K562 (cell line): ENCODE results near the gene ARHGAP24. TPM values are rescaled to one million over a fixed set of nuclear protein-coding genes. Genes with fewer than 3 reads are reported as not detected.

Experiments used
- ATAC-seq: fragments of 200-7000 bp; cut with Tn5 transposase; 3 replicates; pipeline ENCODE4 v1.9.1; 2020; ENCODE audit warnings: moderate library complexity
- BruUV-seq: library from RNA; stranded (reverse); fragments of 400-500 nt; replicated peaks from 2 replicates; lab custom pipeline; 2021; lab: Mats Ljungman, UMichigan
- CTCF ChIA-PET: fragments of 300-600 bp; formaldehyde crosslinking; extraction: SDS; loops from one replicate; lab custom pipeline; 2021; ENCODE audit warnings: low intra/inter-chr PET ratio; lab: Yijun Ruan, JAX
- POLR2A ChIA-PET: fragments of 300-600, 350-650 bp; sonication (Branson Sonifier 250); formaldehyde crosslinking; extraction: SDS; loops from one replicate; lab custom pipeline; 2021; ENCODE audit warnings: antibody characterized with exemption, inconsistent platforms; lab: Yijun Ruan, JAX
- DNase-seq, 4 experiments: peaks; one replicate each; pipeline versions ENCODE4 v3.0.0 to v3.0.0-alpha.2; 2011 to 2018; ENCODE audit warnings: low spot score in 3 of 4, mixed read lengths in 3 of 4; ENCODE audit errors: extremely low read depth in 1 of 4
- FAIRE-seq: peaks from 2 replicates; lab custom pipeline; 2011; peaks lifted over from hg19 to GRCh38; lab: Jason Lieb, UNC
- H2AFZ ChIP-seq: 2 replicates; pipeline ENCODE4 v1.6.0; 2011; ENCODE audit warnings: low read depth, low read length, control low read depth, inconsistent platforms
- H3K27ac ChIP-seq: fragments of 200-600 bp; 3 replicates; pipeline ENCODE4 v1.8.0; 2011; ENCODE audit warnings: low read depth, mild to moderate bottlenecking, control low read depth, inconsistent platforms, low read length, moderate library complexity, mixed read lengths; ENCODE audit errors: extremely low read depth
- H3K27me3 ChIP-seq, 2 experiments: fragments of 300-600 bp in 1 of 2; 2 replicates in 1 of 2; 3 replicates in 1 of 2; pipeline versions ENCODE4 v1.6.0 to v1.8.0; 2011; ENCODE audit warnings: inconsistent platforms in 2 of 2, low read length in 2 of 2, mild to moderate bottlenecking in 1 of 2, mixed read lengths in 1 of 2, moderate library complexity in 1 of 2; ENCODE audit not compliant: control insufficient read depth in 2 of 2, insufficient read depth in 2 of 2
- H3K36me3 ChIP-seq: fragments of 300-600 bp; 3 replicates; pipeline ENCODE4 v1.8.0; 2011; ENCODE audit warnings: mild to moderate bottlenecking, low read length, inconsistent platforms; ENCODE audit not compliant: control insufficient read depth, insufficient read depth
- H3K4me1 ChIP-seq, 2 experiments: fragments of 200-600 bp in 1 of 2; replicated peaks in 1 of 2; 2 replicates in 1 of 2; 3 replicates in 1 of 2; pipeline versions ENCODE4 v1.5.1 to v1.8.0; 2011; ENCODE audit warnings: inconsistent platforms in 2 of 2, low read length in 2 of 2, mild to moderate bottlenecking in 1 of 2, mixed read lengths in 1 of 2, moderate library complexity in 1 of 2; ENCODE audit not compliant: control insufficient read depth in 2 of 2, insufficient read depth in 2 of 2
- H3K4me2 ChIP-seq: 2 replicates; pipeline ENCODE4 v1.6.1; 2011; ENCODE audit warnings: low read length, control low read depth, inconsistent platforms, mixed read lengths; ENCODE audit not compliant: insufficient read depth
- H3K4me3 ChIP-seq: fragments of 200-600 bp; sonication (generic), shearing (Covaris generic); 2 replicates; pipeline ENCODE4 v1.5.1; 2016; ENCODE audit warnings: control low read depth, inconsistent platforms
- H3K79me2 ChIP-seq: fragments of 200-600 bp; 3 replicates; pipeline ENCODE4 v1.8.0; 2011; ENCODE audit warnings: low read length, inconsistent platforms; ENCODE audit not compliant: control insufficient read depth, insufficient read depth
- H3K9ac ChIP-seq, 2 experiments: 2 replicates each; pipeline versions ENCODE4 v1.6.0 to v1.6.1; 2011; ENCODE audit warnings: low read depth in 2 of 2, low read length in 2 of 2, control low read depth in 1 of 2, inconsistent platforms in 1 of 2, mild to moderate bottlenecking in 1 of 2, mixed read lengths in 1 of 2; ENCODE audit not compliant: insufficient read depth in 1 of 2
- H3K9me1 ChIP-seq: one replicate; pipeline ENCODE4 v1.6.0; 2011; ENCODE audit warnings: inconsistent platforms, mild to moderate bottlenecking, low read length, moderate library complexity; ENCODE audit not compliant: control insufficient read depth, insufficient read depth
- H3K9me3 ChIP-seq: replicated peaks from 2 replicates; pipeline ENCODE4 v1.5.1; 2011; ENCODE audit warnings: low read depth, low read length, inconsistent platforms; ENCODE audit not compliant: control insufficient read depth, insufficient read depth
- H4K20me1 ChIP-seq: replicated peaks from 2 replicates; pipeline ENCODE4 v1.6.1; 2011; ENCODE audit warnings: low read length, inconsistent platforms, mixed read lengths; ENCODE audit not compliant: control insufficient read depth, insufficient read depth
- ARID1B ChIP-seq: fragments of 450-650 bp; IDR thresholded peaks from 2 replicates; pipeline ENCODE4 v1.6.1; 2016; ENCODE audit warnings: antibody characterized with exemption, mild to moderate bottlenecking, inconsistent platforms
- ATF7 ChIP-seq: fragments of 450-650 bp; IDR thresholded peaks from 2 replicates; pipeline ENCODE4 v1.7.1; 2014; ENCODE audit warnings: mild to moderate bottlenecking, moderate library complexity
- CEBPG ChIP-seq, 3 experiments: fragments of 200-800 bp in 1 of 3; sonication (Bioruptor generic) in 1 of 3; sonication (generic) in 1 of 3; formaldehyde crosslinking in 1 of 3; IDR thresholded peaks in 2 of 3; conservative IDR thresholded peaks in 1 of 3; 2 replicates each; pipeline versions ENCODE4 v1.6.1 to v1.8.0; 2016 to 2022; ENCODE audit warnings: missing compliant biosample characterization in 2 of 3, missing genetic modification characterization in 2 of 3, mild to moderate bottlenecking in 1 of 3, missing genetic modification reagents in 1 of 3
- DPF2 ChIP-seq: fragments of 450-650 bp; IDR thresholded peaks from 2 replicates; pipeline ENCODE4 v1.6.1; 2016
- FOSL1 ChIP-seq: fragments of 200-800 bp; sonication (Bioruptor generic); conservative IDR thresholded peaks from 2 replicates; pipeline ENCODE4 v1.6.1; 2016; ENCODE audit warnings: missing genetic modification characterization, missing compliant biosample characterization
- JUNB ChIP-seq: fragments of 450-650 bp; formaldehyde crosslinking; conservative IDR thresholded peaks from 2 replicates; pipeline ENCODE4 v1.4.0; 2020; ENCODE audit warnings: mild to moderate bottlenecking
- KAT2B ChIP-seq: IDR thresholded peaks from one replicate; pipeline ENCODE4 v1.6.1; 2012; ENCODE audit warnings: low read depth, mild to moderate bottlenecking, control low read depth, inconsistent platforms, low read length, moderate library complexity
- NCOA4 ChIP-seq: fragments of 450-650 bp; IDR thresholded peaks from 2 replicates; pipeline ENCODE4 v1.6.1; 2018; ENCODE audit warnings: mild to moderate bottlenecking; ENCODE audit not compliant: partially characterized antibody
- NFXL1 ChIP-seq: fragments of 450-650 bp; formaldehyde crosslinking; IDR thresholded peaks from 2 replicates; pipeline ENCODE4 v1.4.0; 2021; ENCODE audit warnings: mild to moderate bottlenecking
- RBM34 ChIP-seq: fragments of 200-400 bp; formaldehyde crosslinking; IDR thresholded peaks from 2 replicates; pipeline ENCODE4 v1.6.1; 2018; ENCODE audit warnings: low read length, borderline replicate concordance; ENCODE audit not compliant: insufficient read depth
- SMARCA4 ChIP-seq: fragments of 450-650 bp; IDR thresholded peaks from 2 replicates; pipeline ENCODE4 v1.6.1; 2016
- ZNF584 ChIP-seq: fragments of 200-800 bp; sonication (Bioruptor generic); IDR thresholded peaks from 2 replicates; pipeline ENCODE4 v1.6.1; 2016; ENCODE audit warnings: low read depth, mild to moderate bottlenecking, missing genetic modification characterization, missing compliant biosample characterization
- WGBS: fragments of 100-300 bp; shearing (Covaris generic); methylation state at CpG from one replicate; pipeline ENCODE4 v1.1.6; 2016; ENCODE audit warnings: low coverage, mixed read lengths; ENCODE audit not compliant: insufficient coverage; ENCODE audit errors: missing lambda C conversion rate; 5-methylcytosine and 5-hydroxymethylcytosine counted together
- in situ Hi-C: fragments of 300-500 bp; cut with MboI; formaldehyde crosslinking; loops from 4 replicates; pipeline ENCODE4 v1.15.0; 2018; ENCODE audit warnings: inconsistent platforms, mixed read lengths
- intact Hi-C: fragments of 100-400 bp; cut with micrococcal nuclease; formaldehyde crosslinking; loops from 2 replicates; pipeline ENCODE4 v1.14.2; 2022
- polyA plus RNA-seq, 8 experiments: library from polyadenylated mRNA; depleted of rRNA in 4 of 8; stranded (reverse) in 5 of 8; unstranded in 3 of 8; fragments of >200 nt; fragmentation: Nextera tagmentation in 2 of 8; fragmentation: Illumina TruSeq in 1 of 8; extraction: Ambion mirVana in 2 of 8; extraction: Trizol in 1 of 8; gene quantifications; 2 replicates each; pipeline versions ENCODE4 v1.2.1 to v1.2.3, GENCODE V29; 2011 to 2014; ENCODE audit warnings: inconsistent platforms in 1 of 8, missing spikeins in 1 of 8
- total RNA-seq, 7 experiments: library from RNA; depleted of rRNA in 6 of 7; stranded (reverse); fragments of >200 nt in 6 of 7; fragmentation: Illumina TruSeq in 2 of 7; extraction: Trizol in 2 of 7; gene quantifications; 2 replicates each; pipeline versions ENCODE4 v1.2.1 to v1.2.3, GENCODE V29; 2011 to 2021; ENCODE audit warnings: low replicate concordance in 1 of 7
- TF ChIP-seq, protein P1 (sequence below): fragments of 450-650 bp; formaldehyde crosslinking; conservative IDR thresholded peaks from 2 replicates; pipeline ENCODE4 v1.4.0; 2022; ENCODE audit warnings: mild to moderate bottlenecking, missing genetic modification characterization
- TF ChIP-seq, protein P2 (sequence below): fragments of 250-450 bp; sonication (Bioruptor Pico); IDR thresholded peaks from 2 replicates; pipeline ENCODE4 v1.5.0; 2022; ENCODE audit warnings: mild to moderate bottlenecking
- TF ChIP-seq, protein P3 (sequence below), 2 experiments: fragments of 450-650 bp in 1 of 2; sonication (generic) in 1 of 2; formaldehyde crosslinking in 1 of 2; IDR thresholded peaks in 1 of 2; conservative IDR thresholded peaks in 1 of 2; 2 replicates each; pipeline versions ENCODE4 v1.6.1 to v1.8.1; 2016 to 2023; ENCODE audit warnings: mild to moderate bottlenecking in 2 of 2, moderate library complexity in 2 of 2, inconsistent platforms in 1 of 2, missing genetic modification reagents in 1 of 2

Gene ARHGAP24
- total and polyA plus RNA-seq, 9 of the 15 experiments (the other 6 are each of a cell fraction or from before 2014, with no cell fraction given), result 8.0 to 22.6 (median 14.0) TPM

DNA sequence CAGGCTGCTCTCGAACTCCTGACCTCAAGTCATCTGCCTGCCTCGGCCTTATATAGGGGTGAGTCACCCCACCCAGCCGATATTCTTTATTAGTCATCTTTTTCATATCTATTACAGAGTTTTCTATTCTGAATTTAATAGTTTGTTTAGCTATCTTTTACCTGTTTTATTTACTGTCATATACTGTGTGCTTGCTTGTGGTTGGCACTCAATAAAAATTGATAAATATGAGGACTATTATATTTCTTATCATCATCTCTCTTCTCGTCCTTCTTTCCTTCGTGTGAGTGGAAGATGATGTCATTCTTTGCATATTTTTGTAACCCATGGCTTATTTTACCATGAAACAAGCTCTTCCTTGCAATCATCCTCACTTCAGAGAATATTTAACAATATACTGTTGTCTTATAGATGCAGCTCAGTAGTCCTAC, 265.5 kb downstream of the ARHGAP24 start:
- Histone ChIP-seq H3K4me2 (no peak overlapping the region), H2AFZ (no peak overlapping the region)
- FAIRE-seq (no peak), DNase-seq (no peak)
- CTCF ChIA-PET, result no interaction called here
- TF ChIP-seq, protein P1, sequence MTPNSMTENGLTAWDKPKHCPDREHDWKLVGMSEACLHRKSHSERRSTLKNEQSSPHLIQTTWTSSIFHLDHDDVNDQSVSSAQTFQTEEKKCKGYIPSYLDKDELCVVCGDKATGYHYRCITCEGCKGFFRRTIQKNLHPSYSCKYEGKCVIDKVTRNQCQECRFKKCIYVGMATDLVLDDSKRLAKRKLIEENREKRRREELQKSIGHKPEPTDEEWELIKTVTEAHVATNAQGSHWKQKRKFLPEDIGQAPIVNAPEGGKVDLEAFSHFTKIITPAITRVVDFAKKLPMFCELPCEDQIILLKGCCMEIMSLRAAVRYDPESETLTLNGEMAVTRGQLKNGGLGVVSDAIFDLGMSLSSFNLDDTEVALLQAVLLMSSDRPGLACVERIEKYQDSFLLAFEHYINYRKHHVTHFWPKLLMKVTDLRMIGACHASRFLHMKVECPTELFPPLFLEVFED (CRISPR knock-in tag), result no peak
- TF ChIP-seq ZNF584 (CRISPR knock-in tag) (peak; percentile 61; the same call in 1 of the 2 replicates), DPF2 (peak; percentile 30; the same call in 1 of the 2 replicates), RBM34 (no peak), ARID1B (peak; percentile 27; the same call in 1 of the 2 replicates), NCOA4 (no peak), NFXL1 (CRISPR knock-in tag) (no peak), FOSL1 (tag) (peak; percentile 88), CEBPG (CRISPR knock-in tag; IDR thresholded peaks at IDR 0.05) (no peak), CEBPG (tag; conservative IDR thresholded peaks at IDR 0.05 in 1 of 2, IDR thresholded peaks at IDR 0.05 in 1 of 2) (peak in 1 of 2 experiments; percentile 75; a peak in 2 of 4 replicates), SMARCA4 (peak; percentile 22; the same call in 1 of the 2 replicates), ATF7 (peak; percentile 81; the same call in 1 of the 2 replicates), JUNB (CRISPR knock-in tag) (peak; percentile 55; the same call in 1 of the 2 replicates), KAT2B (no peak)
- TF ChIP-seq, protein P2, sequence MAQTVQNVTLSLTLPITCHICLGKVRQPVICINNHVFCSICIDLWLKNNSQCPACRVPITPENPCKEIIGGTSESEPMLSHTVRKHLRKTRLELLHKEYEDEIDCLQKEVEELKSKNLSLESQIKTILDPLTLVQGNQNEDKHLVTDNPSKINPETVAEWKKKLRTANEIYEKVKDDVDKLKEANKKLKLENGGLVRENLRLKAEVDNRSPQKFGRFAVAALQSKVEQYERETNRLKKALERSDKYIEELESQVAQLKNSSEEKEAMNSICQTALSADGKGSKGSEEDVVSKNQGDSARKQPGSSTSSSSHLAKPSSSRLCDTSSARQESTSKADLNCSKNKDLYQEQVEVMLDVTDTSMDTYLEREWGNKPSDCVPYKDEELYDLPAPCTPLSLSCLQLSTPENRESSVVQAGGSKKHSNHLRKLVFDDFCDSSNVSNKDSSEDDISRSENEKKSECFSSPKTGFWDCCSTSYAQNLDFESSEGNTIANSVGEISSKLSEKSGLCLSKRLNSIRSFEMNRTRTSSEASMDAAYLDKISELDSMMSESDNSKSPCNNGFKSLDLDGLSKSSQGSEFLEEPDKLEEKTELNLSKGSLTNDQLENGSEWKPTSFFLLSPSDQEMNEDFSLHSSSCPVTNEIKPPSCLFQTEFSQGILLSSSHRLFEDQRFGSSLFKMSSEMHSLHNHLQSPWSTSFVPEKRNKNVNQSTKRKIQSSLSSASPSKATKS (CRISPR knock-in tag), result no peak
- TF ChIP-seq, protein P3, sequence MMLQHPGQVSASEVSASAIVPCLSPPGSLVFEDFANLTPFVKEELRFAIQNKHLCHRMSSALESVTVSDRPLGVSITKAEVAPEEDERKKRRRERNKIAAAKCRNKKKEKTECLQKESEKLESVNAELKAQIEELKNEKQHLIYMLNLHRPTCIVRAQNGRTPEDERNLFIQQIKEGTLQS (IDR thresholded peaks at IDR 0.05), result peak; percentile 95
- TF ChIP-seq, protein P3 (CRISPR knock-in tag; conservative IDR thresholded peaks at IDR 0.05), result no peak
- TF ChIP-seq, all 486 proteins: peak for 9
- H3K9me1 ChIP-seq, result no peaks in the 10 kb centered on the region
- no peak overlapping the region for H3K4me3 ChIP-seq
- ATAC-seq, result no peak
- H4K20me1 ChIP-seq, result no peaks in the 10 kb centered on the region; the same call in 1 of the 2 replicates
- no TSS peak for BruUV-seq
- H3K36me3 ChIP-seq, result no peaks in the 10 kb centered on the region
- no peak overlapping the region for H3K27ac ChIP-seq
- H3K27me3 ChIP-seq, result no peaks in the 10 kb centered on the region
- intact Hi-C loops, result loop anchor here (5.0 to 10.0 kb wide), 2 partner anchors 163 to 226 kb away; no protein-coding TSS in a partner anchor
- POLR2A ChIA-PET, result no interaction called here
- peaks cover 0 to 13% of the 10 kb centered on the region in 2 experiments; a peak in 4 of 5 replicates for H3K4me1 ChIP-seq
- H3K9me3 ChIP-seq, result no peaks in the 10 kb centered on the region
- peaks cover 2% of the 10 kb centered on the region; the same call in 1 of the 3 replicates for H3K79me2 ChIP-seq
- WGBS, result 18% methylated on average over 5 of the region's 5 CpGs
- no peak overlapping the region for H3K9ac ChIP-seq
- in situ Hi-C loops, result no loop called here
